Aorta (tissue), 5 donors: Measurements from ENCODE around the gene KCMF1. TPM values are rescaled to one million over a fixed set of nuclear protein-coding genes. Genes with fewer than 3 reads are reported as not detected.
A peak's percentile ranks its signal among the peaks of the same experiment; 100 is the strongest.
"Not testable (repeated sequence)": the region's sequence is repeated elsewhere in the genome, so short reads cannot be mapped to it uniquely, and the experiment has no call there.

Experiments used
- ATAC-seq: fragments of 200-7000 bp; cut with Tn5 transposase; one replicate; pipeline ENCODE4 v1.9.1; 2022; ENCODE audit warnings: moderate library complexity; ENCODE audit not compliant: low FRiP score
- DNase-seq, 2 donors: peaks; one replicate each; pipeline ENCODE4 v3.0.0-alpha.2; 2020
- H3K27ac ChIP-seq, 2 donors: one replicate each; pipeline ENCODE4 v1.5.1; 2013; ENCODE audit warnings: low read length in 2 of 2, mild to moderate bottlenecking in 2 of 2, moderate library complexity in 2 of 2, control low read depth in 1 of 2, inconsistent platforms in 1 of 2, low read depth in 1 of 2
- H3K27me3 ChIP-seq, 2 donors: one replicate each; pipeline ENCODE4 v1.6.1; 2013; ENCODE audit warnings: control low read depth in 1 of 2, low read length in 1 of 2, mild to moderate bottlenecking in 1 of 2, moderate library complexity in 1 of 2; ENCODE audit not compliant: insufficient read depth in 2 of 2, control insufficient read depth in 1 of 2
- H3K36me3 ChIP-seq, 2 donors: one replicate each; pipeline ENCODE4 v1.6.1; 2013; ENCODE audit warnings: control low read depth in 1 of 2, low read length in 1 of 2, mild to moderate bottlenecking in 1 of 2; ENCODE audit not compliant: insufficient read depth in 2 of 2, control insufficient read depth in 1 of 2
- H3K4me1 ChIP-seq, 2 donors: one replicate each; pipeline ENCODE4 v1.6.1; 2013; ENCODE audit warnings: low read length in 2 of 2, control low read depth in 1 of 2, mild to moderate bottlenecking in 1 of 2, moderate library complexity in 1 of 2; ENCODE audit not compliant: insufficient read depth in 2 of 2, control insufficient read depth in 1 of 2
- H3K4me3 ChIP-seq, 2 donors: one replicate each; pipeline ENCODE4 v1.5.1; 2013; ENCODE audit warnings: low read length in 2 of 2, control low read depth in 1 of 2, mild to moderate bottlenecking in 1 of 2
- H3K9me3 ChIP-seq: one replicate; pipeline ENCODE4 v1.6.1; 2013; ENCODE audit warnings: mild to moderate bottlenecking, low read length; ENCODE audit not compliant: control insufficient read depth
- WGBS, 2 donors: extraction: QIAGEN DNeasy Blood & Tissue Kit; methylation state at CpG; one replicate each; pipeline ENCODE4 v1.1.7; 2013; 5-methylcytosine and 5-hydroxymethylcytosine counted together
- intact Hi-C, 2 donors: fragments of 100-400 bp; cut with DNase I; formaldehyde crosslinking; loops; one replicate each; pipeline versions ENCODE4 v1.14.2 to v1.15.0; 2022
- polyA plus RNA-seq, 2 donors: library from polyadenylated mRNA; stranded (reverse); fragments of 200-250 nt; gene quantifications; one replicate each; pipeline ENCODE4 v1.2.3, GENCODE V29; 2013
- total RNA-seq, 2 donors: library from RNA; stranded (reverse); fragmentation: NEBNext Ultra II Directional; extraction: Animal tissue kit (Norgen Biotek cat#: 25700); gene quantifications; one replicate each; pipeline ENCODE4 v1.2.1, GENCODE V29; 2021
- donor health status: healthy with polysubstance abuse.
- donor health status: Bipolar disorder and iron deficiency.
- donor health status: DM: no; HTN: no; CAD: no.
- donor health status: DM: no; HTN: no; CAD: no.
- donor health status: DM: yes; HTN: yes; CAD: no.

KCMF1 gene
- total and polyA plus RNA-seq, 4 donors = 37.2 to 66.7 (median 50.7) TPM

DNA sequence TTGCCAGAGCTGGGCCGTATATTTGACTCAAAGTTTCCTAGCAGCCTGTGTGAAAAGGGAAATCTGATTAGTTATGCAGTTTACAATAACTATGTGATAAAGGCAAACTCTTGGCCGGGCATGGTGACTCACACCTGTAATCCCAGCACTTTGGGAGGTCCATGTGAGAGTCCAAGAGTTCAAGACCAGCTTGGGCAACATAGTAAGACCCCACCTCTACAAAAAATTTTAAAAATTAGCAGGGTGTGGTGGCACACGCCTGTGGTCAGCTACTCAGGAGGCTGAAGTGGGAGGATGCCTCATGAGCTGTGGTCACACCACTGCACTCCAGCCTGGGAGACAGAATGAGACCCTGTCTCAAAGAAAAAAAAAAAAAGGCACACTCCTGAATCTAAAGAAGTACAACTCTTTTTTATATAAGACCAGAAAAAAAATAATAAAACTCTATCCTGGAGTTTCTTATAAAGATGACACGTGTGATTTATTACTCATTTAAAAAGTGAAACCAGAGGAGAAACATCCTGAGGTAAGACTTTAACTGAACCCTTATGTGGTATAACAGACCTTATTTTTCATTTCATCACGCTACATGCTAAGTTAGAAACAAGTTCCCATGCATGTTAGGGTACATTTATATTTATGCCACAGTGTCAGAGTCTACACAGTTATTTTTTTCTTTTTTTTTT lies 32.6 kb upstream of the KCMF1 start:
- no peaks in the 10 kb centered on the region for H3K4me1 ChIP-seq
- 88 to 90% methylated on average over 5 of the region's 5 CpGs for whole genome bisulfite sequencing, 2 donors
- ATAC-seq (no peak), DNase-seq (peak in 1 of 2 donors; percentile 10)
- H3K36me3 ChIP-seq = no peaks in the 10 kb centered on the region
- H3K27ac ChIP-seq = no peak overlapping the region
- intact Hi-C loops = no loop called here
- H3K4me3 ChIP-seq = no peak overlapping the region
- no peaks in the 10 kb centered on the region for H3K27me3 ChIP-seq
- no peaks in the 10 kb centered on the region for H3K9me3 ChIP-seq

DNA sequence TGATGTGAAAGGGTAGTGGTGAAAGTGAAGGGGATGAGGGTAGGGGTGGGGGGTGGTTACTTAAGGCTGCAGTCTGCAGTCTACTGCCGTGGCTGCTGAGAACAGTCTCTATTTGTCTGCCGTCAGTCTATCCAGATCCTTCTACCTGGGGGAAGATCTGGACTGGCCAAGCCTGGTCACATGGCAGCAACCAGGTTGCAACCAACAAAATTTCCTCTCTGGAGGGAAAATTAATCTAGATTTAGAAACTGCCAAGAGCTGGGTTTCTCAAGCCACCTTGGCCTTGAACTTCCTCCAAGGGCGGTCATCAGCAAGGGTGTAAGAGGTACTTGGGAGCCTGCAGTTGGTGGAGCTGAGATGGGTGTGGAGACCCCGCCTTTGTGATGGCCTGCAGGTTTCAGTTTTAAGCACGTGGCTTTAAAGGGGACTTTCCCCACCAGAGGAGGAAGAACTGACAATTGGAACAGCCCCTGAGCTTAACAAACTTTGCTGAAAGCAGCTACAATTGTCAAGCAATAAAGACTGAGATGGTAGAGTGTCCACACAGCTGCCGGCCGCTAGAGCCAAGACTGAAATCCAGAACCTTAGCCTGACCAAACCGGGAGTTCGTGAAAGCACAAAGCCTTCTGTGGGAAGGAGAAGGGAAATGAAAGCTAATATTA lies 31.4 kb upstream of the KCMF1 start:
- 50 to 58% methylated on average over 9 of the region's 9 CpGs for WGBS, 2 donors
- Histone ChIP-seq H3K27ac (no peak overlapping the region), H3K4me1 (no peaks in the 10 kb centered on the region), H3K9me3 (no peaks in the 10 kb centered on the region), H3K4me3 (no peak overlapping the region), H3K36me3 (no peaks in the 10 kb centered on the region), H3K27me3 (no peaks in the 10 kb centered on the region)
- ATAC-seq (peak; percentile 50), DNase-seq (no peak)
- intact Hi-C loops = loop anchor here in 1 of 2 donors (10.0 kb wide), 1 partner anchor 885 kb away; no protein-coding TSS in a partner anchor

DNA sequence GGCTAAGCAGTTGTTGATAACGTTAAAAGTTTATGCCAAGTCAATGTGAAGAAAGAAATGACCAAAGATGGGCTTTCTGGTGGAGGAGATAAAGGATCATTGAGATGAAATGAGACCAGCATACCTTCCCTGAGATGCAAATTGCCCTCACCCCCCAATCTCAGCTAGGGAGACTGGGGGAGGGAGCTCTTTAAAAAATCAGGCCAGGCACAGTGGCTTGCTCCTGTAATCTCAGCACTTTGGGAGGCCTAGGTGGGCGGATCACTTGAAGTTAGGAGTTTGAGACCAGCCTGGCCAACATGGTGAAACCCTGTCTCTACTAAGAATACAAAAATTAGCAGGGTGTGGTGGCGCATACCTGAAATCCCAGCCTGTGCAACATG lies 30.9 kb upstream of the KCMF1 start:
- H3K27me3 ChIP-seq = no peaks in the 10 kb centered on the region
- H3K4me1 ChIP-seq = no peaks in the 10 kb centered on the region
- 67 to 69% methylated on average over 3 of the region's 3 CpGs for WGBS, 2 donors
- H3K4me3 ChIP-seq = no peak overlapping the region
- H3K27ac ChIP-seq = no peak overlapping the region
- no peaks in the 10 kb centered on the region for H3K36me3 ChIP-seq
- no peak for DNase-seq
- intact Hi-C loops = loop anchor here in 1 of 2 donors (10.0 kb wide), 1 partner anchor 885 kb away; no protein-coding TSS in a partner anchor
- no peak for ATAC-seq
- H3K9me3 ChIP-seq = no peaks in the 10 kb centered on the region

DNA sequence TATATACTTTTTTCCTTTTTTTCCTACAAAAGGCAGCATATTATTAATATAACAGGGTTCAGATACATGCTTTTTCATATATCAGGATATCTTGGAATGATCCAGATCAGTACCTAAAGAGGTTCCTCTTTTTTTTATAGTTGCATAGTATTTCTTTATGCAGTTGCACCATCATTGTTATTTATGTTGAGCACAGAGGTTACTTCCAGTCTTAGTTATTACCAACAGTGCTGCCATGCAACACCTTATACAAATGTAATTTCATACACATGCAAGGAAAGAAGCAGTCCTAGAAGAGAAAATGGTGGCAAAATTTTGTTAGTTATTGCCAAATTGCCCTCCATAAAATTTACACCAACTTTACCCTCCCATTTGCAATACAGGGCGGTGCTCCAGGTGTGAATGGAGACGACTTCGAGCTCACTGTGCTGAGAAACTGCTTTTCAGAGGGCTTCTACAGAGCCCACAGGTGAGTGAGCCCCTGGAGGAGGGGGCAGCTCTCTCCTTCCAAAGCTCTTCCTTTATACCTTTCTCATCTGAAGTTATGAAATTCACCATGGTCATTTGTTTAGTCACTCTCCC lies 30.0 kb upstream of the KCMF1 start:
- intact Hi-C loops = loop anchor here in 1 of 2 donors (10.0 kb wide), 1 partner anchor 886 kb away; no protein-coding TSS in a partner anchor
- H3K9me3 ChIP-seq = no peaks in the 10 kb centered on the region
- no peak for DNase-seq
- no peaks in the 10 kb centered on the region for H3K36me3 ChIP-seq
- no peak for ATAC-seq
- H3K4me1 ChIP-seq = no peaks in the 10 kb centered on the region
- 85 to 90% methylated on average over 3 of the region's 3 CpGs for WGBS, 2 donors
- H3K4me3 ChIP-seq = no peak overlapping the region
- no peak overlapping the region for H3K27ac ChIP-seq
- H3K27me3 ChIP-seq = no peaks in the 10 kb centered on the region

DNA sequence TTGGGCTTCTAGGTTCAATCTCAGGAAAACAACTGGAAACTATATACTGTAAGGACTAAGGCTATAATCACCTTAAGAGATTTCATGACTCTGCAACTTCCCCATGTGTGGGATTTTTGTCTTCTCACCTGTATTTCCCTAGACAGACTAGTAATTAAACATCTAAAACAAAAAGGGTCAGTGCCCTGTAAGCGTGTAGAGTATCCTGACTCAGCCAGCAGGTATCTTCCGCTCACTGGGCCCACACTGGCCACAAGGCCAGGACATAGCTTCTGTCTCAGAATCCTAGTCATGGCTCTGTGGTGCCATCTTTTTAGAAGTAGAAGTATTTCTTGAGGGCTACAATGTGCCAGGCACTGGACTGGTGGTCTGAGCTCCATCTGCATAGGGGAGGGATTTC lies 28.8 kb upstream of the KCMF1 start:
- DNase-seq (no peak), ATAC-seq (no peak)
- H3K27me3 ChIP-seq = no peaks in the 10 kb centered on the region
- no peaks in the 10 kb centered on the region for H3K36me3 ChIP-seq
- H3K27ac ChIP-seq = no peak overlapping the region
- intact Hi-C loops = loop anchor here in 1 of 2 donors (10.0 kb wide), 1 partner anchor 887 kb away; no protein-coding TSS in a partner anchor
- no peak overlapping the region for H3K4me3 ChIP-seq
- no peaks in the 10 kb centered on the region for H3K9me3 ChIP-seq
- H3K4me1 ChIP-seq = no peaks in the 10 kb centered on the region
- 98% methylated on average over 2 of the region's 2 CpGs for WGBS, 2 donors

DNA sequence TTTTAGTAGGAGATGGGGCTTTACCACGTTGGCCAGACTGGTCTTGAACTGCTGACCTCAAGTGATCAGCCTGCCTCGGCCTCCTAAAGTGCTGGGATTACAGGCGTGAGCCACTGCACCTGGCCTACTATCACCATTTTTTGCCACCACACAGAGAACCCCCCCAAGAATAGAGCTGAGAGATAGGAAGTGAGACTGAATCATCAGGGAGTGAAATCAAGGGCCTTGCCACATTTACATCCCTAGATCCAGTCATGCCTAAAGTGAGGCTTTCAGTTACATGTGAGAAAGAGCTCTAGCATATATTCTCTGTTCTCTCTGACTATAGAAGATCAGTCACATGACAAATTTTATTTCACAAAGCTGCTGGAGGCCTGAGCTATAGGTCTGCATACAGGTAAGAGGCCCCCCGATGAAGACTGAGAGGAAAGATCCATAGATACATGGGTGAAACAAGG lies 28.0 kb upstream of the KCMF1 start:
- WGBS, 2 donors = 89 to 94% methylated on average over 4 of the region's 4 CpGs
- intact Hi-C loops = loop anchor here in 1 of 2 donors (10.0 kb wide), 1 partner anchor 888 kb away; no protein-coding TSS in a partner anchor

DNA sequence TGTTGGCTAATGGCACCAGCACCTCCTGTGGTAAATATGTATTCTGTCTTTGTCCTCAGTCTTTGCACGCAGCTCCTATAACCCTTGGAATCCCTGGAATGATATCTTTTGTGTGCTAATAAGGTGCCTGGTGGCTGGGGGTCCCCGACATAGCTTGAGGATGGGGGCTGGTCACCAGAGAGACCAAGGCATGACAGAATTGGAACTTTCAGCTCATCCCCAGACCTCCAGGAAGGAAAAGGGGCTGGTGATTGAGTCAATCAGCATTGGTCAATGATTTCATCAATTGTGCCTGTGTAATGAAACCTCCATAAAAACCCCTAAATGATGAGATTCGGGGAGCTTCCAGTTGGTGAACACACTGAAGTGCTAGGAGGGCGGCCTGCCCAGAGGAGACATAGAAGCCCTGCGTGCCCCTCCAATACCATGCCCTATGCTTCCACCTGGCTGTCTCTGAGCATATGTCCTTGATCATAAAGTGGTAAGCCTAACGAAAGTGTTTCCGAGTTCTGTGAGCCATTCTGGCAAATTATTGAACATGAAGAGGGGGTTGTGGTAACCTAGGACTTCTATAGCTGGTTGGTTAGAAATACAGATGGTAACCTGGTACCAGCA lies 26.6 kb upstream of the KCMF1 start:
- Histone ChIP-seq H3K9me3 (no peaks in the 10 kb centered on the region), H3K36me3 (no peaks in the 10 kb centered on the region), H3K27me3 (no peaks in the 10 kb centered on the region), H3K4me1 (no peaks in the 10 kb centered on the region), H3K27ac (no peak overlapping the region), H3K4me3 (no peak overlapping the region)
- intact Hi-C loops = loop anchor here in 1 of 2 donors (10.0 kb wide), 1 partner anchor 890 kb away; no protein-coding TSS in a partner anchor
- ATAC-seq = no peak
- 85% methylated on average over 7 of the region's 7 CpGs for WGBS, 2 donors
- DNase-seq = peak in 1 of 2 donors; percentile 12

More for the DNA sequence above, 28.0 kb upstream of the KCMF1 start:
- no peak for ATAC-seq
- Histone ChIP-seq H3K9me3 (no peaks in the 10 kb centered on the region), H3K36me3 (no peaks in the 10 kb centered on the region), H3K27ac (no peak overlapping the region), H3K27me3 (no peaks in the 10 kb centered on the region), H3K4me3 (no peak overlapping the region), H3K4me1 (no peaks in the 10 kb centered on the region)
- DNase-seq = no peak

DNA sequence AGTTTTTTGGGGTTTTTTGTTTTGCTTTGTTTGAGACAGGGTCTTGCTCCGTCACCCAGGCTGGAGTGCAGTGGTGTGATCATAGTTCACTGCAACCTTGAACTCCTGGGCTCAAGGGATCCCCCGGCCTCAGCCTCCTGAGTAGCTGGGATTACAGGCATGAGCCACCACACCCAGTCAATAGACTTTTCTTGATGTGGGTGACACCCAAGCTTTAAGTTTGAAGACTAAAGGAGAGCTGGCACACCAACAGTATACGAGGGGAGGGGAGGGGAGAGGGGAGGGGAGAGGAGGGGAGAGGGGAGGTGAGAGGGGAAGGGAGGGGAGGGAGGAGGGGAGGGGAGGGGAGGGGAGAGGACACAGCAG lies 25.1 kb upstream of the KCMF1 start:
- not testable (repeated sequence) for H3K36me3 ChIP-seq, H3K27ac ChIP-seq, H3K4me1 ChIP-seq, H3K4me3 ChIP-seq, ATAC-seq, H3K27me3 ChIP-seq, H3K9me3 ChIP-seq
- WGBS, 2 donors = 84 to 91% methylated on average over 2 to 3 of the region's 3 CpGs
- intact Hi-C loops = loop anchor here in 1 of 2 donors (10.0 kb wide), 1 partner anchor 891 kb away; no protein-coding TSS in a partner anchor
- peak in 1 of 2 donors; percentile 28 for DNase-seq
